Lower leg skin (tissue), 4 donors: ENCODE results near the gene CEMIP2. TPM values are rescaled to one million over a fixed set of nuclear protein-coding genes. Genes with fewer than 3 reads are reported as not detected.
"Not testable (repeated sequence)": the region's sequence is repeated elsewhere in the genome, so short reads cannot be mapped to it uniquely, and the experiment has no call there.

Experiments
- DNase-seq, 2 donors: peaks; one replicate each; pipeline ENCODE4 v3.0.0-alpha.2; 2019; ENCODE audit warnings: low spot score in 2 of 2
- H3K4me3 ChIP-seq: fragments of 200-600 bp; sonication (generic); 2 replicates; pipeline ENCODE4 v1.5.1; 2017; ENCODE audit warnings: mild to moderate bottlenecking, low read depth; ENCODE audit not compliant: poor library complexity, severe bottlenecking
- CTCF ChIP-seq, 3 donors: fragments of 450-650 bp; IDR thresholded peaks; one replicate each; pipeline ENCODE4 v1.5.1; 2016; ENCODE audit warnings: antibody characterized with exemption in 3 of 3, mild to moderate bottlenecking in 3 of 3, moderate library complexity in 2 of 3
- POLR2A ChIP-seq, 2 donors: fragments of 450-650 bp; IDR thresholded peaks; one replicate each; pipeline ENCODE4 v1.6.1; 2016 to 2017; ENCODE audit warnings: antibody characterized with exemption in 2 of 2, mild to moderate bottlenecking in 1 of 2, moderate library complexity in 1 of 2
- WGBS, 2 donors: methylation state at CpG; one replicate each; pipeline ENCODE4 v1.1.5; 2018; 5-methylcytosine and 5-hydroxymethylcytosine counted together
- intact Hi-C: fragments of 100-400 bp; cut with DNase I; formaldehyde crosslinking; loops from one replicate; pipeline ENCODE4 v1.15.0; 2023; ENCODE audit warnings: low total_unique reads
- total RNA-seq, 4 donors: library from RNA; depleted of rRNA; stranded (reverse); fragments of >200 nt; gene quantifications; one replicate each; pipeline ENCODE4 v1.1.0, GENCODE V29; 2016

CEMIP2 gene
- total RNA-seq, 4 donors from 2014 or later, result 20.6 to 48.6 (median 29.0) TPM

- H3K4me3 ChIP-seq, result no peak overlapping the region
- 63 to 69% methylated on average over 4 of the region's 4 CpGs for WGBS, 2 donors
- intact Hi-C loops, result no loop called here
- DNase-seq, result no peak
- TF ChIP-seq POLR2A (IDR thresholded peaks at IDR 0.05) (no peak), CTCF (IDR thresholded peaks at IDR 0.05) (no peak)
These were observed 104.3 kb downstream of the CEMIP2 start for GRCh38 chr9:71663931-71664459.

DNA sequence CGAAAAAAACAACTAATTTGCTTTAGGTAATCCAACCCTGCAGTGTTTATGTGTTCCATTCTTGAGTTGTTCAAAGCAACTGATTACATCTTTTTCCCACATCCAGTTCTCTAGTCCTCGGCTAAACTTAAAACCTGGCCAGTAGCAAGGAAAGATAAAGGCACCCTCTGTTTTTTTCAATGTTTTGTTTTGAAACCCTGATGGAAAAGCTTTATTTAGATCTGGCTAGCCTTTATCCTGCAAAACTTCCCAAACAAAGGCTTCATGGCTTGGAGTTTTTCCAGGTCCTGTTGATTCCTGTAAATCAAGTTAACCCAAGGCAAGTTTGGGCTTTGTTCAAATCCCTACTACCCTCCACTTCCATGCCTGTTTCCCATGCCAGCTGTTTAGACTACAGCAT lies 105.1 kb downstream of the CEMIP2 start:
- 15 to 18% methylated on average over 2 of the region's 2 CpGs for WGBS, 2 donors
- DNase-seq, result no peak
- intact Hi-C loops, result no loop called here
- TF ChIP-seq POLR2A (IDR thresholded peaks at IDR 0.05), result no peak
- TF ChIP-seq CTCF (IDR thresholded peaks at IDR 0.05), result no peak
- H3K4me3 ChIP-seq, result no peak overlapping the region

GRCh38 chr9:71662082-71662481 lies 106.2 kb downstream of the CEMIP2 start:
- intact Hi-C loops, result no loop called here
- 65 to 70% methylated on average over 3 of the region's 3 CpGs for WGBS, 2 donors

GRCh38 chr9:71657276-71657675 lies 111.0 kb downstream of the CEMIP2 start:
- H3K4me3 ChIP-seq, intact Hi-C loops, DNase-seq: not testable (repeated sequence)
- WGBS, 2 donors, result 80 to 83% methylated on average over 4 of the region's 4 CpGs

More at GRCh38 chr9:71662082-71662481, 106.2 kb downstream of the CEMIP2 start:
- TF ChIP-seq POLR2A (IDR thresholded peaks at IDR 0.05), result no peak
- no peak for TF ChIP-seq CTCF (IDR thresholded peaks at IDR 0.05)
- H3K4me3 ChIP-seq, result no peak overlapping the region
- DNase-seq, result no peak

- WGBS, 2 donors, result 77 to 89% methylated on average over 1 of the region's 1 CpG
- TF ChIP-seq POLR2A (IDR thresholded peaks at IDR 0.05) (no peak), CTCF (IDR thresholded peaks at IDR 0.05) (no peak)
- no peak for DNase-seq
- H3K4me3 ChIP-seq, result no peak overlapping the region
- intact Hi-C loops, result no loop called here
These were observed 111.8 kb downstream of the CEMIP2 start for GRCh38 chr9:71656496-71656895.

DNA sequence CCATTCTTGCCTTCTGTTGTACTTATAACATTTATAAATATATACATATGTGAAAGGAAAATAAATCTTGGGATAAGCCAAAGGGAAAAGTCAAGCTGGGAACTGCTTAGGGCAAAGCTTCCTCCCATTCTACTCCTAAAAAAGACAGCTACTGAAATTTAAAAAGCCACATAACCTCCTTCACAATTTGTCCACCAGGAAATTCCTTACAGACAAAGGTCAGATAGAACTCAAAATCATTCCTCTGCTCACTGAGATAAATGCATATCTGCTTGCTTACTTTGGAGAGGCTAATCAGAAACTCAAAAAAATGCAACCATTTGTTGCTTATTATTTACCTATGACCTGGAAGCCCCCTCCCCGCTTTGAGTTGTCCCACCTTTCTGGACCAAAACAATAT lies 112.5 kb downstream of the CEMIP2 start:
- H3K4me3 ChIP-seq, result no peak overlapping the region
- no peak for DNase-seq
- TF ChIP-seq CTCF (IDR thresholded peaks at IDR 0.05) (no peak), POLR2A (IDR thresholded peaks at IDR 0.05) (no peak)
- intact Hi-C loops, result no loop called here
- 83 to 93% methylated on average over 1 of the region's 1 CpG for WGBS, 2 donors
